ENCODE data around the gene KIAA1614.
"Not testable (repeated sequence)": the region's sequence is repeated elsewhere in the genome, so short reads cannot be mapped to it uniquely, and the experiment has no call there.

Gene KIAA1614

GRCh38 chr1:180951836-180952656 lies 39.3 kb downstream of the KIAA1614 start:
- TF ChIP-seq CTCF (IDR thresholded peaks at IDR 0.05; ENCODE audit: insufficient read depth, low read depth, low read length, missing control alignments): no peak
- H3K4me3 ChIP-seq (ENCODE audit: low read depth, low read length): no peak overlapping the region
- DNase-seq (ENCODE audit: low read depth): no peak

GRCh38 chr1:180952657-180953013 lies 39.9 kb downstream of the KIAA1614 start:
- no peak for DNase-seq (ENCODE audit: low read depth)
- TF ChIP-seq CTCF (IDR thresholded peaks at IDR 0.05; ENCODE audit: insufficient read depth, low read depth, low read length, missing control alignments): no peak
- no peak overlapping the region for H3K4me3 ChIP-seq (ENCODE audit: low read depth, low read length)

GRCh38 chr1:180953291-180954004 lies 40.8 kb downstream of the KIAA1614 start:
- peak overlapping the region; percentile 46 for H3K4me3 ChIP-seq (ENCODE audit: low read depth, low read length)
- no peak for TF ChIP-seq CTCF (IDR thresholded peaks at IDR 0.05; ENCODE audit: insufficient read depth, low read depth, low read length, missing control alignments)
- DNase-seq (ENCODE audit: low read depth): peak; percentile 35

- peak; percentile 76 for DNase-seq (ENCODE audit: low read depth)
- H3K4me3 ChIP-seq (ENCODE audit: low read depth, low read length): peak overlapping the region; percentile 46
- TF ChIP-seq CTCF (IDR thresholded peaks at IDR 0.05; ENCODE audit: insufficient read depth, low read depth, low read length, missing control alignments): no peak
Measured at GRCh38 chr1:180954005-180954800, 41.5 kb downstream of the KIAA1614 start.

GRCh38 chr1:180954801-180955165 lies 42.1 kb downstream of the KIAA1614 start:
- no peak for TF ChIP-seq CTCF (IDR thresholded peaks at IDR 0.05; ENCODE audit: insufficient read depth, low read depth, low read length, missing control alignments)
- DNase-seq (ENCODE audit: low read depth): no peak
- no peak overlapping the region for H3K4me3 ChIP-seq (ENCODE audit: low read depth, low read length)

GRCh38 chr1:180956028-180956640 lies 43.4 kb downstream of the KIAA1614 start:
- H3K4me3 ChIP-seq (ENCODE audit: low read depth, low read length): no peak overlapping the region
- DNase-seq (ENCODE audit: low read depth): no peak
- TF ChIP-seq CTCF (IDR thresholded peaks at IDR 0.05; ENCODE audit: insufficient read depth, low read depth, low read length, missing control alignments): no peak

- not testable (repeated sequence) for DNase-seq (ENCODE audit: low read depth); H3K4me3 ChIP-seq (ENCODE audit: low read depth, low read length)
Measured at GRCh38 chr1:180959620-180960019, 46.9 kb downstream of the KIAA1614 start.

All from GM12865 (cell line).